NCI-H82 treated with DMSO at 0.1 percent for 48 hours (cell line): Measurements from ENCODE around the gene ARHGAP35.
A peak's percentile ranks its signal among the peaks of the same experiment; 100 is the strongest.
"Not testable (repeated sequence)": the region's sequence is repeated elsewhere in the genome, so short reads cannot be mapped to it uniquely, and the experiment has no call there.

ENCODE experiments used
- DNase-seq: peaks from one replicate; lab custom pipeline; 2025; ENCODE audit not compliant: unreplicated experiment; lab: John Stamatoyannopoulos, UW

The ARHGAP35 gene

DNA sequence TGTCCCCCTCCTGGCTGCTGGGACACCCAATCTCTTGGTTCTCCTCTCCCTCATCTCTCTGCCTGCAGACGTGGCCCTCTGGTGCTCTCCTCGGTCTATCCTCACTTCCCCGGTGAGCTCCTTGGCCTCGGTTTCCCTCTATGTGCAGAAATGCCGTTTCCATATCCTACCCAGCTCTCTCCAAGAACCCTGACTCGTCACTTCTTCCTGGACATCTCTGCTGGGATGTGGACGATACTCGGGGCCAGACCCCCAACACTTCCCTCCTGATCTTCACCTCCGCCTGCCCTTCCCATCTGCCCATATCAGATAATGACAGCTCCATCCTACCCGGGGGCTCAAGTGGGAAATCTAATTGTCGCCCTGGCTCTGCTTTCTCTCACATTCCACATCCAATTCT lies 18.0 kb upstream of the ARHGAP35 start:
- DNase-seq: no peak

DNA sequence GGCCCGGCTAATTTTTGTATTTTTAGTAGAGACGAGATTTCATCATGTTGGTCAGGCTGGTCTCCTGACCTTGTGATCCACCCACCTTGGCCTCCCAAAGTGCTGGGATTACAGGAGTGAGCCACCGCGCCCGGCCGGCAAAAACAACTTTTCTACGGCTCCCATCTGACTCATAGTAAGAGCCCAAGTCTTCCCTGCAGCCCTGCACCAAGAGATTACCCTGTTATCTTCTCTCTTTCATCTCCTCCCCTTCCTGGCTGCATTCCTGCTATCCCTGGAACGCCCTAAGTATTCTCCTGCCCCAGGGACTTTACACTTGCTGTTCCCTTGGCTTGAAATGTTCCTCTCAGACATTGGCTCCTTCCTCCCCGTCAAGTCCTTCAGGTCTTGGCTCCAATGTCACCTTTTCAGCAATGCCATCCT lies 16.7 kb upstream of the ARHGAP35 start:
- no peak for DNase-seq

DNA sequence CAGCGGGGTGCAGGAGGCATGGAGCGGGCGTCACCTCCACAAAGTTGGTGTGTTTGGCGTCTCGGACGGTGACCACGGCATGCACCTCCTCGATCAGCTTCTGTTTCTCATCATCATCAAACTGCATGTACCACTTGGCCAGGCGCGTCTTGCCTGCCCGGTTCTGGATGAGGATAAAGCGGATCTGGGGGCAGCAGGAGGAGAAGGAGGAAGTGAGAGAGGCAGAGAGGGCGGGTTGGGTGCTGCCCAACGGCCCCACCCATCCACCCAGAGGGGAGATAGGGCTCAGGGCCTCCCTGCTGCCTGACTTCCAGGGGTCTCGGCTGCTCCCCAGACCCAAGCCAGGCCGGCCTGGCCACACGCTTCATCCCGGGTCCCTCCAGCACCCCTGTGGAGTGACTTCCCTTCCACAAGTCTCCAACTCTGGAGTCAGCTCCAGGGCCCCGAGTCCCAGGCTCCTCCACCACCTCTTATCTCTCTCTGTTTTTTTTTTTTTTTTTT lies 14.8 kb upstream of the ARHGAP35 start:
- no peak for DNase-seq

DNA sequence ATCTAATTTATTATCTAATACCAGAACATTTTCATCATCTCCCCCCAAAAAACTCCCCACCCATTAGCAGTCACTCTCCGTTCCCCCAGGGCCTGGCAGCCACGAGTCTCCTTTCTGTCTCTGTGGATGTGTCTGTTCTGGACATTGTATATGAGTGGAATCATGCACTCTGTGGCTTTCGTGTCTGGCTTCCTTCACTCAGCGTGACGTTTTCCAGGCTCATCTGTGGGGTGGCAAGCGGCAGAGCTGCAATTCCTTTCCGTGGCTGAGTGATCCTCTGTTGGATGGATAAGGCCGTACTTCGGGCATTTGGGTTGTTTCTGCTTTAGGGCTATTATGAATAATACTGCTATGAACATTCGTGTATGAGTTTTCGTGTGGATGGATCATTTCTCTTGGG lies 13.3 kb upstream of the ARHGAP35 start:
- no peak for DNase-seq

DNA sequence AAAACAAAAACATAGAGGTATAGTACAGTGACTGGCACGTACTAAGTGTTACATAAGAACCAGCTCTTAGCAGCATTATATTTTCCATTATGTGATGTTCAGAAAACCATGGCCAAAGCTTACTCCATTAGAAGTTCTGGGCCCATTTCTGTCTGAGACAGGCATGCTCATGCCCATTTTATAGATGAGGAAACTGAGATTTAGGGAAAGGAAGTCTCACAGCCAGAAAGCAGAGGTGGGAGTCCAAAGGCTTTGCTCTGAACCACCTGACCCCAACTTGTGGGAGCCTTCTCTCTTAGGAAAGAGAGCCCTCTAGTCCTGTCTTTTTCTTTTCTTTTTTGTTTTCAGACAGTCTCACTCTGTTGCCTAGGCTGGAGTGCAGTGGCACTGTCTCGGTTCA lies 12.4 kb upstream of the ARHGAP35 start:
- DNase-seq: no peak

DNA sequence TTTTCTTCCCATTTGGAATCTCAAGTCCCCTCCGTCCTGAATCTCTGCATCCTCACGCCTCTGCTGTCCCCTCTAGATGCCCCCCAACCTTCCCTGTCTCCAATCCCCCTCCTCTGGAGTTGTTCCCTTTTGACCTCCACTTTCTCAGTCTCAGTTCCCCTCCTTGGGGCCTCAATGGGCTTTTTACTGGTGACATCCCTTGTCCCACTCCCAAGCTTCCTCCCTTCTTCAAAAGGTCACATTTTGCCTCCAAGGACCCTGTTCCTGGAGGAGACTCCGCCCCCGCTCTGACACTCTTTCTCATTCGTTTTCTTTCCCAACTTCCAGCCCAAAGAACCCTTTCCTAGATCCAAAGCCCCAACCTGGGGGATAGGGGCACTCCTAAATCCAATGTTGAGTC lies 11.2 kb upstream of the ARHGAP35 start:
- no peak for DNase-seq

DNA sequence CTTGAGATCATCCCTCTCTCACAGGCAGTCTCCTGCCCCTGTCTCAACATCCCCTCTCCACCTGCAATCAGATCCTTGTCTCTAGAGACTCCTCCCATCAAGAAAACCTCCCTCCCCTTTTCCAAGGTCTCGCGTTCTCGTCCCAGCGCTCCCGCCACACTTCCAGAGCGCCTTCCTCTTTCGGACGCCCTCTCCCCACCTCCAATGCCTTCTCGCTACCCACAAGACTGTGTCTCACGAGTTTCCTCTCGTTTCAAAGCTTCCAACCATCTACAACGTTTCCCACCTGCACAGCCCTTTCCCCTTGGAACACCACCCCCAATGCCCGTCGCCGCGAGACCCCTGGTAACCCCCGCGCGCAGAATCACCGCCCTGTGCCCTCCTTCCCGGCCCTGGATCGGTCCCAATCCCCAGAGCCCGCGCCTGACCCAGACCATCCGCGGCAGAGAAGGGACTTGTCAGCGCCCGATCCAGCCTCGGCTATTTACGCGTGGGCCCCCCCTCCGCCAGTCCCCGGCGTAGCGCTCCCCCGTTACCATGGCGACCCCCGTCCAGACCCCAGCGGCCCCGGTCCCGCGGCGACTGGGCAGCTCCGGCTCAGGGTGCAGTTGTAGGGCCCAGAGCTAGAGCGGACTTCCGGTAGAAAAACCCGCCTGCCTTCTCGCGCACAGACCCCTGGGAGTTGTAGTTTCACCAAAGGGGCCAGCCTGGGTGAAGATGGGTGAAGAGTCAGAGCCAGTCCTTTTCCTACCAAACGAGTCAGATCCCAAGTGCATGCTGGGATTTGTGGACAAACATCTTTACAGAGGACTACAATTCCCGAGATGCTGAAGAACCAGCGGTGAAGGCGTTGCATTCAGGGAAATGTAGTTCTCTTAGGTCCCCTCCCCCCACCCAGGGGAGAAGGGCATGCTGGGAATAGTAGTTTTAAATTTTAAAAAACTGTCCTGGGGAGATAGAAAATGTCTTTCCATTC lies 10.3 kb upstream of the ARHGAP35 start, which contains the start of gene AP2S1:
Gene AP2S1 (minus strand): TSS at position 619 of the 976 bp plus-strand sequence. CDS start 80 bp downstream, at position 539.
- peak; percentile 100 for DNase-seq

DNA sequence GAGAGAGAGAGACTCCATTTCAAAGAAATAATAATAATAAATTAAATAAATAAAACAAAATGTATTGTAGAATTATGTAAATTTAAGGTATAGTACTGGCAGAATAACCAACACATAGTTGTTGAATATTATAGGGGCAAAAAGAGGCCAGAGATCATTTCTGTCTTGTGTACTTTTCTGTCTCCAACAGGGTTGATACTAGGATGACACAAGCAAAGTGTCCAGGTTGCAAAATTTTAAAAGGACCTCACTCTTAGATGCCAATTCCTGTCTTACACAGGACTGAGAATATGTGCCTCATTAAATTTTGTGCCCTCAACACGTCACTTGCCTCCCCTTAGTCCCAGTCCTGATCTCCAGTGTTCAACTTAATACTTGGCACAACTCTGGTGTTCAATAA lies 8.0 kb upstream of the ARHGAP35 start:
- no peak for DNase-seq

DNA sequence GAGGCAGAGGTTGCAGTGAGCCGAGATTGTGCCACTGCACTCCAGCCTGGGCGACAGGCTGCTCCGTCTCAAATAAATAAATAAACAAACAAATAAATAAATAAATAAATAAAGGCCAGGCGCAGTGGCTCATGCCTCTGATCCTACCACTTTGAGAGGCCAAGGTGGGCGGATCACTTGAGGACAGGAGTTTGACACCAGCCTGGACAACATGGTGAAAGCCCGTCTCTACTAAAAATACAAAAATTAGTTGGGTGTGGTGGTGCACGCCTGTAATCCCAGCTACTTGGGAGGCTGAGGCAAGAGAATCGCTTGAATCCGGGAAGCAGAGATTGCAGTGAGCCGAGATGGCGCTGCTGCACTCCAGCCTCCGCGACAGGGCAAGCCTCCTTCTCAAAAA lies 6.1 kb upstream of the ARHGAP35 start:
- DNase-seq: not testable (repeated sequence)

DNA sequence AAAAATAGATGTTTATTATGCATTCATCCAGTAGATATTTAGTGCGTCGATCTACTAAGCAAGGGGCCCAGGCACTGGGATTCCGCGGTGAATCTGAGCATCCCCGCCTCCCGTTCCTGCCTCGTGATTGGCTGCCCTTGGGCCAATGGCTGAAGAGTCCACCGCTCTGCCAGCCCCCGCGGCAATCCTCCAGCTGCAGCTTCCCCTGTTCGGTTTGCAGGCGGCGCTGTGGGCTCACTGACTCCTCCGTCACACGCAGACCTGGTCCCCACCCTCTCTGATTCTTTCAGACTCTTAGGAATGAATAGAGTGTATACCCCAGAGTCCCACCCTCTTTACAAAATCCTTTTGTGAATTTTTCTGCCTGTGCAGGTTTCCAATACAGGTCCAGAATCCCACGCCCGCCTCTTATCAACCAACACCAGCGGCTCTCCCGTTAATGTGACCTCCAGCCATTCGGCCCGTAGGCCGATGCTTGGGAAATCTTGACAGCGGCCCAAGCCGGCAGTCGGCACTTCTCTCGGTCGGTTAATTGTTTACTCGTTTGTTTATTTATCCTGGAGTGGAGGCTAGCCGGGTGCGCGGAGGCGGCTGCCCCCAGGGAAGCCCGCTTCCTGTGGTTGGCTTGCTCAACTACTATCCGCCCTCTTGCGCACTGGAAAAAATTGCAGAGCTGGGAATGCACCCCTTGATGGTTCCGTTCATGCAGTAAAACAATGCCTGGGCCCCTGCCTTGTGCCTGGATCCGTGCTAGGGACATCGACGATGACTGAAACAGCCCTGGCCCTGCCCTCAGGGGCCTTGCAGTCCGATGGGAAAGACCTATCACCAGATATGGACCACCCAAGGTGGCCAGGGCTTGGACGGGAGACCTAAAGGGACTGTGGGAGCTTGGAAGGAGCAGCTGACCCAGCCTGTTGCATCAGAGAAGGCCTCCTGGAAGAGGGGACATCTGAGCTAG lies 4.5 kb upstream of the ARHGAP35 start:
- peak; percentile 92 for DNase-seq

DNA sequence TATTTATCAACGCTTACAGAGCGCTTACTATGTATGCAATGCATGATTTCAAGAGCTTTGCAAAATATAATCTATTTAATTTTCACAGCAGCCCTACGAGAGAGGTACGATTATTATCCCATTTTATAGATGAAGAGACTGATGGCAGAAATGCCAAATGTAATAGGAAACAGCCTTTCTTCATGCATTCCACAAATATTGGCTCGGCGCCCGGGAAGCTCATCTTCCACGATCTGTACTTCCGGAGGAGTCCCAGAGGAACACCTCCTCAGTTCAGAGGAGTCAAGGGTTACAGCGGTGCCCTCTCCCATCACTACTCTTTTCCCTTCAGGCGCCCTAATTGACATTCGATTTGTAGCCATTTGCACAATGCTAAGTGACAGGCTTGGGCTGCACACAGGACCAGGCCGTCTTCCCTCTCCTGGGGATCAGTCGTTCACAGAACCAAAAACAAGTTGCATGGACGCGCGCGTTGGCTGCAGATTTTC lies 1.1 kb upstream of the ARHGAP35 start:
- DNase-seq: peak; percentile 93

DNA sequence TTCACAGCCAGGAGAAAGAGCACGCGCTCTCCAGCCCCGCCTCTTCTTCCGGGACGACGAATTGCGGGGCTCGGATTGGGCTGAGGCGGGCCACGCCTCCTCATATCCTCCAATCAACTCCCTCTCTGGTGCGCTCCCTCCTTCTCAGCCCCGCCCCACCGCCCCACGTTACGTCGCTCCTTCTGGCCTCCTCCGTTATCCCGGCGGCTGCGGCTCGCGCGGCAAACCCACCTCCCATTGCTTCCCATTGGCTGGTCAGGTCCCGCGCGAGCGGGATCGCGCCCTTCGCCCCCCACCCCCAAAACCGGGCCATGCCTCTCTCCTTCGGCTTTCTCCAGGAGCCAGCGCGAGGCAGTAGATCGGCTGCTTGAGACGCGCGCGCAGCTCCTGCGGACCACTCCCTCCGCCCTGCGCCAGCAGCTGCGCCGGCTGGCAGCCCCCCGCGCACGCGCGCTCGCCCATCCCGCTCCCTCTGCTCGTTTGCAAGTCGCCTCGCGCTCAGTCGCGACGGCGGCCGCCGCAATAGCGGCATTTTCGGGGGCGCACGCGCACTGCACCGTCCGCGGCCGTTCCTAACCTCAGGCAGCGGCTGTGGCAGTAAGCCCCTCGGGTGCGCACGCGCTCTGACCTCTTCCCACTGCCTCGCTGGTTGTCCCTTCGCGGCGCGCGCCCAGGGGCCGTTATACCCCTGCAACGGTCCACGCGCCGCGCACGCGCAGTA lies 512 bp upstream of the ARHGAP35 start:
- peak; percentile 98 for DNase-seq

DNA sequence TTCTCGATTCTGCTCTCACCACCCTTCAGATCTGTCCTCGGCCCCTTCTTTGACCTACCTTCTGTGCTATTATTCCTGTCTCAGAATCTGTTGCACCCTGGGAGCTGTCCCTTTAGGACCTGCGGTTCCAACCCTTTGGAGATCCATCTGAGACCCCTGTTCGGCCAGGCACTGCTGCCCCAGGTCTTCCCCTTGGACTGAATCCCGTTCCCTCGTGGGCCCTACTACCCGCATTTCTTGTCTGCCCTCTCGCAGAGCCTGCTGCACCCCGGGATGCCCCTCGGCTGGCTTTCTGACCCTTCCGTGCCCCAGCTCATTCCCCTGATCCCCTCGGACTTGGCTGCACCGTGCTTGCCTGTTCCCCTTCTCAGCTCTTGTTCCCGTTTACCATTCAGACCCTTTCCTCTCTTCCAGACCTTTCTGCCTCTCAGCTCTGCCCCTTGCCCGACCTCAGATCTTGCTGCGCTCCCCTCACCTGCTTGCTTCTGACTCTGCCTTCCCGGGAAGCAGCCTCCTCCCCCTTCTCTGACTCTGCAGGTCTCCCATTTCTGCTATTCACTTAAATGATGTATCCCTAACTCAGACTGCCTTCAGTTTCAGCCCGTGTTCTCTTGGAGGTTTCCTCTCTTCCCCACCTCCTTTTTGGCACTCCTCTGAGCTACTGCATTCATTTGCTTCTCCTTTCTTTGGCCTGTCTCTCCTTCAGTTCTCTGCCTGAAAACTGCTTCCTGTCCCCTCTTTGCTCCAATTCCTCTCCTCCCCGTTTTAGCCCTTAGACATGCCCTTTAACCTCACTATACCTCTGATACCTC lies 1.1 kb downstream of the ARHGAP35 start:
- no peak for DNase-seq

DNA sequence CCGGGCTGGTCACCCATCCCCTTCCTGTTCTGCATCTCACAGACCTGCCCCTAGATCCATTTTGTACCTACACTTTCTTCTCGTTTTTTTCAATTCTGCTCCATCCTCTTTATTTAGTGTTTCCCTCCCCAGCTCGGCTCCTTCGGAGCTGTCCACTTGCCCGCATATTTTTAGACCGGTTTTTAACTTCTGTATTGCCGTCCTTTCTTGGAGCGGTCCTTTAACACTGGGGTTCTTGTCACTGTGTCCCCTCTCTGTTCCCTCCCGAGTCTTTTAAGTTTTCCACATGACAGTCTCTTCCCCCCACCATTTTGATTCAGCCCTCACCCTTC lies 1.7 kb downstream of the ARHGAP35 start:
- no peak for DNase-seq

DNA sequence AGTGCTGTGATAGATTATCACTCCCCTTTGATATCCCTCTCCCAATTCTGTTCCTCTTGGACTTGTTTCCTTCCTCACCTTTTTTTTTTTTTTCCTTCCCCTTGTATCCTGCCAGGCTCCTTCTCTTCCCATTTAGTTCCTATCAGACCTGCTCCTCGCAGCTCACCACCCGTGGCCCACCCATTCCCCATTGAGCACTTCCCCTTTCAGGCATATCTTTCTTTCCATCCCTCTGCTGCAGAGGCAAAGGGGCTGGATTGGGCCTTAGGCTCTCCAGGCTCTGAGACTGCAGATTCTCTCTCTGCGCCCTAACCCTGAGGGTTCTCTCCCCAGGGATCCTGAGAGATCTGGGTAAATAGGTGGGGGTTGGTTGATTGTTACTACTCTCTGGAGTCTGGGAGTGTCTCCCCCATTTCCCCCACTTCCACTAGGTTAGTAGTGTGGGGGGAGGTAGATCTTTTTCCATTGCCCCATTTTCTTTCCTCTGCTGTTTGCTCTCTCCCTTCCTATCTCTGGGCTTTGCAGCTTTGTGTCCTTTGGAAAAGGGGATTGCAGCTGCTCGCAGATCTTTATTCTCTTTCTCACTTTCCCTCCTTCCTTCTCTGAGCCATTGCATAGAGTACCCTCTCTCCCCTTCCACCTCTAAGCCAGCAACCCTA lies 2.3 kb downstream of the ARHGAP35 start:
- no peak for DNase-seq

DNA sequence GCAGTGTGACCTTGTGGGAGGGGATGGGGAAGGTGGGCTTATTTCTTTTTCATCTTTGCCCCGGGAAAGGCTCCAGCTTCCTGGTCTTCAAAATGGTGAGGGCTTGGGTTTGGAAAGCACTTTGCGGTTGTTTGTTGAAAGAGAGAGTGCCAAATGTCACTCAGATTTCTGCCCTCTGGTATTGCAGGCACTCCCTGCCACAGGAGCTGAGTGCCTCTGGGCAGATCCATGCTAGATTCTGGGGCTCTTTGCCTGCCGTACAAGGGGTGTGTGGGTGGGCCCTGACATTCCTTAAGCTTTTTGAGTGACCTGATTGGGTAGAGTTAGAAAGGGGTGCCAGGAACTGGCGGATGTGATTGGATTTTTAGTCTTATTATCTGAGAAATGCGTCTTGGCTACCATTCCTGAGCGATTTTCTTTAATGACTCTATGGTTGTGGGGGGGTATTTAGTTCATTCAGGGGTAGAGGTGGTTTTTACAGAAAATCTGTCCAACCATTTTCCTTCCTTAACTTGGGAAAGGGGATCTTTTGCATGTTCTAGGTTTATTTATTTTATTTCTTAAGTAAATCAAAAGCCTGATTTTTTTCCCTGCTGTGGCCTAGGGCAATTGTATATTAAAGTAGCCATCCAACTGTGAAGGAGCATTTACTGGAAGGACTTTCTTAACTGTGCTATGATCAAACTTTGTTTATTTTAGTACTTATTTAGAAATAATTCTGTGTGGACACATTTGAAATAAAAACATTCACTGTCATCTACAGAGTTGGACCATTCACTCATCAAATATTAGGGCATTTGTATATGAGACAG lies 3.2 kb downstream of the ARHGAP35 start:
- DNase-seq: no peak

DNA sequence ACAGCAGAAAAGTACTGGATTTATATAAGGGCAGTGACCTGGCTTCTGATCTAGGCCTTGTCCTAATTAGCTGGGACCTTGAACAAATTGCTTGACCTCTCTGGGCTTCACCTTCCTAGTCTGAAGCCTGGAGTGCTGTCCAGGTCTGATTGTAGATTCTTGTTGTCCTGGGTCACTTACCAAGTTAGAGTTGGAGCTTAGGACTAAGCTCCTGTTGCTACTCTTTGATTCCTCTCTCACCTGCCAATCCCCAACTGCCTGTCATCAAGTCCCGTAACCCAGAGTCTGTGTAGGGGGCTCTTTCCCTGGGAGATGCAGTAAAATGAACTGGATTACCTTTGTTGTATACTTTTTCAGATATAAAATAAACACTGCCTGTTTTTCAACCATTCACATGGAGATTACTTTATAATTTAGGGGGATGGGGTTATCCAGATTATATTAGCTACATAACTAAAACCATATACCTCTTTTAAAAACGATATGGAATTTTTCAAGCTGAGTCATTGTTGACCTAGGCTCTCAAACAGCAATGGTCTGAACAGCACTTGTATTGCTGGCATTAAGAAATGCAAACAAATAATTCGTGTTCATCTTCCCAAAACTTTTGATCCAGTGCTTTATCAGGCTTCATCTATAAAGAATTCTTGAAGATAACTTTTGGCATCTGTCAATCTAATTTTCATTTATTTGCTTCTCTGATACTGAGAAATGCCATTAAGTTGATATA lies 5.8 kb downstream of the ARHGAP35 start:
- DNase-seq: no peak

DNA sequence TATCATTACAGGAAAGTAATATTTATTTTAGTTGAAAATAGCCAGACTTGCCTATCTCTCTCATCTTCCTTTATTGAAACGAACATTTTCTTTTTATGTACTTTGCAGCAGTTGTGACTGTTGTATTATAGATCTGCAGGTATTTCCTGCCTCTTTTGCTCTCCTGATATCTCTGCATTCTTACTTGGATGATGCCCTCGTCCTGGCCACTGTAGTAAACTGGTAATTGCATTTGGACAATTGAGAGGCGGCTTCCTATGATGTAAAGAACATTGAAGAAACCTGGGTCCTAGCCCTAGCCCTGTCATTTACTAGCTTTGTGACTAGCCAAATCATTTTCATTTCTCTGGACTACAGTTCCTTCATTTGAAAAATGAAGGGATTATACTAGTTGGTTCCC lies 6.4 kb downstream of the ARHGAP35 start:
- DNase-seq: no peak
